Activated CD8-positive, alpha-beta T cell treated with anti-CD3 and anti-CD28 coated beads for 36 hours (primary cell): Measurements from ENCODE around the gene ABCD1. TPM values are rescaled to one million over a fixed set of nuclear protein-coding genes. Genes with fewer than 3 reads are reported as not detected.
"Not testable (repeated sequence)": the region's sequence is repeated elsewhere in the genome, so short reads cannot be mapped to it uniquely, and the experiment has no call there.

ENCODE experiments used
- ATAC-seq: fragments of 200-7000 bp; cut with Tn5 transposase; one replicate; pipeline ENCODE4 v1.10.0; 2021; ENCODE audit warnings: mild to moderate bottlenecking, moderate library complexity
- CTCF ChIA-PET: fragments of 350-600 bp; sonication (Branson Sonifier 250); formaldehyde crosslinking; loops from one replicate; lab custom pipeline; 2021; ENCODE audit warnings: antibody characterized with exemption; lab: Charles Lee
- POLR2A ChIA-PET: fragments of 350-600 bp; sonication (Branson Sonifier 250); formaldehyde crosslinking; loops from one replicate; lab custom pipeline; 2021; ENCODE audit warnings: antibody characterized with exemption; lab: Charles Lee
- DNase-seq: peaks from one replicate; pipeline ENCODE4 v3.0.0-alpha.2; 2020
- H3K27ac Mint-ChIP-seq: one replicate; pipeline ENCODE4 v1.8.0; 2021; ENCODE audit warnings: mild to moderate bottlenecking, mixed read lengths
- H3K27me3 Mint-ChIP-seq: one replicate; pipeline ENCODE4 v1.8.0; 2021; ENCODE audit warnings: mixed read lengths
- H3K36me3 Mint-ChIP-seq: one replicate; pipeline ENCODE4 v1.8.0; 2021; ENCODE audit warnings: low read depth, mixed read lengths
- H3K4me1 Mint-ChIP-seq: one replicate; pipeline ENCODE4 v1.8.0; 2021; ENCODE audit warnings: low read depth, mixed read lengths
- H3K4me3 Mint-ChIP-seq: one replicate; pipeline ENCODE4 v1.8.0; 2021; ENCODE audit warnings: mild to moderate bottlenecking, moderate library complexity, mixed read lengths
- H3K9me3 Mint-ChIP-seq: one replicate; pipeline ENCODE4 v1.8.0; 2021; ENCODE audit warnings: mixed read lengths
- intact Hi-C: fragments of 100-400 bp; cut with micrococcal nuclease; formaldehyde crosslinking; loops from one replicate; pipeline ENCODE4 v1.10.0; 2022
- total RNA-seq, 2 experiments: library from RNA; stranded (reverse); gene quantifications; one replicate each; pipeline ENCODE4 v1.2.3, GENCODE V29; 2021
- TF ChIP-seq, protein P1 (sequence below): fragments of 200-600 bp; IDR thresholded peaks from one replicate; pipeline ENCODE4 v1.8.0; 2022; ENCODE audit warnings: antibody characterized with exemption, mild to moderate bottlenecking

Gene ABCD1
- total RNA-seq, 2 experiments from 2014 or later = 3.9 to 4.4 TPM

DNA sequence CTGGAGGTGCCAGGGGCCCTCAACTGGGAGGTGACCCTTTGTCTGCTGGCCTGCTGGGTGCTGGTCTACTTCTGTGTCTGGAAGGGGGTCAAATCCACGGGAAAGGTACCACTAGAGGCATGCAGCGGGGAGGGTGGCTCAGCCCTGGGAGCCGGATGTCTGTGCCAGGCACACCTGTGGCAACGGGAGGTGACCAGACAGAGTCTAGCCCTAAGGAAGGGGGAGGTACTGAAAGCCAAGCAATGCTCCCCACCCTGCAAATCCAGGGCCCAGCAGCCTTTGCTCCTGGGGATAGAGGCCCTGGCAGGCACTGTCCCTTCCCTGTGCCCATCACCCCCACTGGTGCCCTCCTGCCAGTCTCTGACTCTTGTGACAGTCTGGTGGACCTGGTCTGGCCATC, 32.7 kb upstream of the ABCD1 start:
- Mint-ChIP-seq H3K27me3 (peaks cover 3% of the 10 kb centered on the region), H3K9me3 (no peaks in the 10 kb centered on the region), H3K4me1 (no peaks in the 10 kb centered on the region), H3K4me3 (no peak overlapping the region), H3K36me3 (peaks cover 3% of the 10 kb centered on the region), H3K27ac (no peak overlapping the region)
- POLR2A ChIA-PET = no interaction called here
- intact Hi-C loops = no loop called here
- TF ChIP-seq, protein P1, sequence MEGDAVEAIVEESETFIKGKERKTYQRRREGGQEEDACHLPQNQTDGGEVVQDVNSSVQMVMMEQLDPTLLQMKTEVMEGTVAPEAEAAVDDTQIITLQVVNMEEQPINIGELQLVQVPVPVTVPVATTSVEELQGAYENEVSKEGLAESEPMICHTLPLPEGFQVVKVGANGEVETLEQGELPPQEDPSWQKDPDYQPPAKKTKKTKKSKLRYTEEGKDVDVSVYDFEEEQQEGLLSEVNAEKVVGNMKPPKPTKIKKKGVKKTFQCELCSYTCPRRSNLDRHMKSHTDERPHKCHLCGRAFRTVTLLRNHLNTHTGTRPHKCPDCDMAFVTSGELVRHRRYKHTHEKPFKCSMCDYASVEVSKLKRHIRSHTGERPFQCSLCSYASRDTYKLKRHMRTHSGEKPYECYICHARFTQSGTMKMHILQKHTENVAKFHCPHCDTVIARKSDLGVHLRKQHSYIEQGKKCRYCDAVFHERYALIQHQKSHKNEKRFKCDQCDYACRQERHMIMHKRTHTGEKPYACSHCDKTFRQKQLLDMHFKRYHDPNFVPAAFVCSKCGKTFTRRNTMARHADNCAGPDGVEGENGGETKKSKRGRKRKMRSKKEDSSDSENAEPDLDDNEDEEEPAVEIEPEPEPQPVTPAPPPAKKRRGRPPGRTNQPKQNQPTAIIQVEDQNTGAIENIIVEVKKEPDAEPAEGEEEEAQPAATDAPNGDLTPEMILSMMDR = no peak
- DNase-seq (no peak), ATAC-seq (no peak)
- CTCF ChIA-PET = no interaction called here

DNA sequence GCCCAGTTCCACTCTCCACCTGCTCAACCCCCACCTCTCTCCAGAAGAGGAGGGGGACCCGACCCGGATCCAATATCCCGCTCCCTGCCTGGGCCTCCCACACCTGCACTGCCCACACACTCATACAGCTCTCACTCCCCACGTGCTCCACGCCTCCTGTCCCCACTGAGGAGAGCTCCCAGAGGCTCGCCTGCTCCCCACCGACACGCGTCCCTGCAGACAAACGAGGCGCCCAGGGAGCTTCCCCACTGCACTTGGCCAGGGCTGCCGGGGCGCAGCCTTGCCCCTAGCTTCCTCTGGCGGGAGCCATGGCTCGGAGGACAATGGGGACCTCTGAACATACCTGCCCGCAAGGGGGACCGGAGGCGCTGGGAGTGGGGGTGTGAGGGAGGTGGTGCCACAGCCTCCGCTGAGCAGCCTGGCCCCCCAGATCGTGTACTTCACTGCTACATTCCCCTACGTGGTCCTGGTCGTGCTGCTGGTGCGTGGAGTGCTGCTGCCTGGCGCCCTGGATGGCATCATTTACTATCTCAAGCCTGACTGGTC, 32.0 kb upstream of the ABCD1 start:
- no peak overlapping the region for H3K27ac Mint-ChIP-seq
- H3K27me3 Mint-ChIP-seq = peaks cover 3% of the 10 kb centered on the region
- H3K9me3 Mint-ChIP-seq = no peaks in the 10 kb centered on the region
- no peak for DNase-seq
- peaks cover 4% of the 10 kb centered on the region for H3K36me3 Mint-ChIP-seq
- H3K4me3 Mint-ChIP-seq = no peak overlapping the region
- TF ChIP-seq, protein P1 = no peak
- CTCF ChIA-PET = no interaction called here
- POLR2A ChIA-PET = no interaction called here
- no peaks in the 10 kb centered on the region for H3K4me1 Mint-ChIP-seq
- ATAC-seq = no peak
- intact Hi-C loops = no loop called here

- H3K27ac Mint-ChIP-seq = no peak overlapping the region
- DNase-seq (no peak), ATAC-seq (no peak)
- H3K9me3 Mint-ChIP-seq = no peaks in the 10 kb centered on the region
- H3K36me3 Mint-ChIP-seq = peaks cover 4% of the 10 kb centered on the region
- POLR2A ChIA-PET = no interaction called here
- H3K4me1 Mint-ChIP-seq = no peaks in the 10 kb centered on the region
- CTCF ChIA-PET = no interaction called here
- TF ChIP-seq, protein P1 = no peak
- peaks cover 3% of the 10 kb centered on the region for H3K27me3 Mint-ChIP-seq
- intact Hi-C loops = no loop called here
- H3K4me3 Mint-ChIP-seq = no peak overlapping the region
Observed at GRCh38 chrX:153693216-153694086, 31.2 kb upstream of the ABCD1 start.

DNA sequence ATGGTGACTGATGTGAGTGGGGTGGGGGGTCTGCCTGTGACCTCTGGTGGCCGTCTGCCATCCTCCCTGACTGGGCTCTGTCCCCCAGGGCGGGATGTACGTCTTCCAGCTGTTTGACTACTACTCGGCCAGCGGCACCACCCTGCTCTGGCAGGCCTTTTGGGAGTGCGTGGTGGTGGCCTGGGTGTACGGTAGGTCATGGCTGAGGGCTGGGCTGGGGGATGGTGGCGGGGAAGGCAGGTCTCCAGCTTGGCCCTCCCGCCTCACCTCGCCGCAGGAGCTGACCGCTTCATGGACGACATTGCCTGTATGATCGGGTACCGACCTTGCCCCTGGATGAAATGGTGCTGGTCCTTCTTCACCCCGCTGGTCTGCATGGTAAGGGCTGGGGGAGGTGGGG, 30.4 kb upstream of the ABCD1 start:
- ATAC-seq, intact Hi-C loops, CTCF ChIA-PET, H3K36me3 Mint-ChIP-seq, DNase-seq, H3K4me1 Mint-ChIP-seq, H3K27me3 Mint-ChIP-seq, H3K27ac Mint-ChIP-seq, POLR2A ChIA-PET, H3K9me3 Mint-ChIP-seq, H3K4me3 Mint-ChIP-seq: not testable (repeated sequence)

DNA sequence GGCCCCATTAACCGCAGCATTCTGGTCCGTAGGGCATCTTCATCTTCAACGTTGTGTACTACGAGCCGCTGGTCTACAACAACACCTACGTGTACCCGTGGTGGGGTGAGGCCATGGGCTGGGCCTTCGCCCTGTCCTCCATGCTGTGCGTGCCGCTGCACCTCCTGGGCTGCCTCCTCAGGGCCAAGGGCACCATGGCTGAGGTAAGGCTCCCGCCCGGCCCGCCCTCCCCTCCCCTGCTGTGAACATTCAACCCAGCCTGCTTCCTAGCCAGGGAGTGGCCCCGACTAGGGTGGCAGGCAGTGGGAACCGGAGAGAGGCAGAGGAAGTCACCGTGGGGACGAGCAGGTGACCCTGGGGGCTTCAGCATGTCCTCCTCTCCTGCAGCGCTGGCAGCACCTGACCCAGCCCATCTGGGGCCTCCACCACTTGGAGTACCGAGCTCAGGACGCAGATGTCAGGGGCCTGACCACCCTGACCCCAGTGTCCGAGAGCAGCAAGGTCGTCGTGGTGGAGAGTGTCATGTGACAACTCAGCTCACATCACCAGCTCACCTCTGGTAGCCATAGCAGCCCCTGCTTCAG, 29.9 kb upstream of the ABCD1 start:
- Mint-ChIP-seq H3K27me3 (peaks cover under 1% of the 10 kb centered on the region), H3K36me3 (peaks cover 4% of the 10 kb centered on the region), H3K9me3 (no peaks in the 10 kb centered on the region), H3K4me3 (no peak overlapping the region), H3K4me1 (no peaks in the 10 kb centered on the region), H3K27ac (no peak overlapping the region)
- no peak for ATAC-seq
- ChIA-PET POLR2A (no interaction called here), CTCF (no interaction called here)
- no peak for DNase-seq
- TF ChIP-seq, protein P1 = no peak
- intact Hi-C loops = no loop called here
